HL-60/S4 treated with phorbol 12-myristate 13-acetate at 8.2 ng/mL for 4 days and 3 days (cell line): ENCODE results near the gene RNASEH2A.
"Not testable (repeated sequence)": the region's sequence is repeated elsewhere in the genome, so short reads cannot be mapped to it uniquely, and the experiment has no call there.

Experiments
- in situ Hi-C: fragments of 300-500 bp; cut with MboI; formaldehyde crosslinking; loops from 2 replicates; pipeline ENCODE4 v1.15.0; 2022; ENCODE audit warnings: low sequenced_read_pairs

RNASEH2A gene

DNA sequence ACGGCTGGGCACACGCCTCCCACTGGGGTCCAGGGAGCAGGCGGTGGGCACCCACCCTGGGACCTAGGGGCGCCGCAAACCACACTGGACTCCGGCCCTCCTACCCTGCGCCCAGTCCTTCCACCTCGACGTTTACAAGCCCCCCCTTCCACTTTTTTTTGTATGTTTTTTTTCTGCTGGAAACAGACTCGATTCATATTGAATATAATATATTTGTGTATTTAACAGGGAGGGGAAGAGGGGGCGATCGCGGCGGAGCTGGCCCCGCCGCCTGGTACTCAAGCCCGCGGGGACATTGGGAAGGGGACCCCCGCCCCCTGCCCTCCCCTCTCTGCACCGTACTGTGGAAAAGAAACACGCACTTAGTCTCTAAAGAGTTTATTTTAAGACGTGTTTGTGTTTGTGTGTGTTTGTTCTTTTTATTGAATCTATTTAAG, 13.5 kb upstream of the RNASEH2A start:
- in situ Hi-C loops, result no loop called here

DNA sequence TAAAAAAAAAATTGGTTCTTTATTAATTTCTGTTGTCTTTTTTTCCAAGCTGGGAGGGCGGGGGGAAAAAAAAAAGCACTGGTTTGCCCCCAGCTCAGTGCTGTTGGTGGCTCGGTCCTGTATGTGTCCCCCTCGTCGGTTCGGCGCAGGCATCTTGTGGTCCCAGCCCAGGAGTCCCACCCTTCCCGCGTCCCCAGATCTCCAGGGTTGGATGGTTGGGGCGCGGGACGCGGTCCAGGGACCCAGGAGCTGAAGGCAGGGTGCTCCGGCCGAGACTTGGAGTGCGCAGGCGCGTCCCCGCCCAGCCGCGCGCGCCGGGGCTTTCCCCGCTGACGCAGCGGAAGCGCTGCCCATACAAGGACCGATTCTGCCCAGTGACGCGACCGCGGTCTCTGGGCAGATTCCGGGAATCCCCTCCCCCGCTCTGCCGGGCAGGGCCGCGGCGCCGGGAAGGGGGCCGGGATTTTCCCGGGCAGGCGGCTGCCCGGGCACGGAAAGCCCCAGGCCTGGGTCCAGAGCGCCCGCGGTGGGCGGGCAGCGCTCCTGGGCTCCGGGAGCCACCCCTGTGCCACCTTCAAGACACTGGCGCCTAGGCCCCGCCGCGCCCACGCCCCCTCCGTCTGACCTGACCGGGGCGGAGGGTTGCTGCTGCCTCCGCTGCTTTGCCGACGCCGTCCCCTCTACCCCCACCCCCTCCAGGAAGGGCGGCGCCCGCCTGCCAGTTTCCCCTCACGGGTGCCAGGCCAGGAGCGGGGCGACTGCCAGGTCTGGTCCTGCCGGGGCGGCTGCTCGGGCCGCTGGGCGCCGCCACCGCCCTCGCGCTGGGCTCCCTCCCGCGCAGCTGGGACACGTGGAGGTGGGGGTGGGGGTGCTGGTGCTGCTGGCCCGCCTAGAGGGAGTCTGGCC, 12.8 kb upstream of the RNASEH2A start:
- in situ Hi-C loops, result no loop called here

DNA sequence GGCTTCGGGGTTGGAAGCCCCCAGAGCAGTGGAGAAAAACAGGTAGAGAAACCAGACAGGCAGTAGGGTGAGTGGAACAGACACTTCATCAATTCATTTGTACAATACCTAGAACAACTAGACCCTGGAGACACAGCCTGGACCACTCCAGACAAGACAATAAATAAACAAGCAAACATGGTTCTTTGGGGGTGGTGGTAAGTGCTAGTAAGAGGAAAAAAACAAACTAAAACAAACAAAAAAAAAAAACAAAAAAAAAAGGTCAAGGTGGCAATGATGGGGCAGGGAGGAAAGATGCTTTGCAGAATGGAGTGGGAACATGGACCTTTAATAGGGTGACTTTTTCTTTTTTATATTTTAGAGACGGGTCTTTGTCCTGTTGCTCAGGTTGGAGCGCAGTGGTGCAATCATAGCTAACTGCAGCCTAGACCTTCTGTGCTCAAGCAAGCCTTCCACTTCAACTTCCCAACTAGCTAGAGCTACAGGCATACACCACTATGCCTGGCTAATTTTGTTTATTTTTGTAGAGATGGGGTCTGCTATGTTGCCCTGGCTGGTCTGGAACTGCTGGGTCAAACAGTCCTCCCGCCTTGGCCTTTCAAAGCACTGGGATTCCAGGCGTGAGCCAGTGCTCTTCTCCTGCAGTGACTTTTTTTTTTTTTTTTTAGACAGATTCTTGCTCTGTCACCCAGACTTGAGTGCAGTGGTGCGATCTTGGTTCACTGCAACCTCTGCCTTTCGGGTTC, 12.0 kb upstream of the RNASEH2A start:
- in situ Hi-C loops, result no loop called here

DNA sequence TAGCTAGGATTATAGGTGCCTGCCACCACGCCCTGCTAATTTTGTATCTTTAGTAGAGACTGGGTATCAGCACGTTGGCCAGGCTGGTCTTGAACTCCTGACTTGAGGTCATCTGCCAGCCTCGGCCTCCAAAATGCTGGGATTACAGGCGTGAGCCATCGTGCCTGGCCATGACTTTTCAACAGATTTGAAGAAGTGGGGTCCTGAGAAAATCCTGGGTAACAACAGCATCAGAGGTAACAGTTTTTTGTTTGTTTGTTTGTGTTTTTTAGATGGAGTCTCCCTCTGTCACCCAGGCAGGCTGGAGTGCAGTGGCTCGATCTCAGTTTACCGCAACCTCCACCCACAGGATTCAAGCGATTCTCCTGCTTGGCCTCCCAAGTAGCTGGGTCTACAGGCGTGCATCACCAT, 11.4 kb upstream of the RNASEH2A start:
- in situ Hi-C loops, result loop anchor here (5.0 kb wide), 1 partner anchor 33 kb away; no protein-coding TSS in a partner anchor

DNA sequence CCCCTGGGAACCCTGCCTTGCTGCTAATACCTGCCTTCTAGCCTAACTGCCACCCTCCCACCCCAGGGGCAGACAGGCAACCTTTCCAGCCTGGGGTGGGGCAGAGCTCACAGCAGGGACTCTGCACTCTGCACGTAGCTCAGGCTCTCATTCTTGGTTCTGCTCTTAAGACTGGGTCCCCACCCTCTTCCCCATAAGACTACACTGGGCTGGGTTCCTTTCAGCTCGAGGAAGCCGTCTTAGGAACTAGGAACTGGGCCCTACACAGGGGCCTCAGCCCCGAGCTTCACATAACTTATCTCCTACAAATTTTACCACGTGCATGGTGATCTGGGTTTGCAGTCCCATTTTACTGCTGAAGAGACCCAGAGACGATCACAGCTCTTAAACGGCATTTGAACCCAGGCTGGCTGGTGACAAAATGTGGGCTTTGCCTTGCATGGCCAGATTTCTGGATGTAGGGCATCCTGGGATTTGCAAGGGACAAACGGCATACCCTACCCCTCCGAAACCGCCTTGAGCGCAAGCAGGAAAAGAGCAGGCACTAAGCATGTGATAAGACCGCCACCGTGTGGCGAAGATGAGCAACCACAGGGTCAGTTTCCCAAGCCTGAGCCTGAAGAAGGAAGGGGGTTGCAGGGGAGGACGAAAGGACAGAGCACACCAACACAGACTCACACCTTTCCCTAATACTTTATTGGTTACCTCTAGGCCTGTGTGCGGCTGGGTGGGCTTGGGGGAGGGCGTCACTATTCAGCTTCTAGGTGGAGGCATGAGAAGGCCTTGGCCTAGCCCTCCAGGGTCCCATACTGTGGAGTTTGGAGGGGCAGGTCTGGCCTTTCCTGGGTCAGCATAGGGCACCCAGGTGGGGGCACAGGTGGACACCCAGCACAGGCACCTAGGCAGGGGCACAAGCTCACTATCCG, 10.0 kb upstream of the RNASEH2A start:
- in situ Hi-C loops, result loop anchor here (5.0 kb wide), 1 partner anchor 34 kb away; no protein-coding TSS in a partner anchor

DNA sequence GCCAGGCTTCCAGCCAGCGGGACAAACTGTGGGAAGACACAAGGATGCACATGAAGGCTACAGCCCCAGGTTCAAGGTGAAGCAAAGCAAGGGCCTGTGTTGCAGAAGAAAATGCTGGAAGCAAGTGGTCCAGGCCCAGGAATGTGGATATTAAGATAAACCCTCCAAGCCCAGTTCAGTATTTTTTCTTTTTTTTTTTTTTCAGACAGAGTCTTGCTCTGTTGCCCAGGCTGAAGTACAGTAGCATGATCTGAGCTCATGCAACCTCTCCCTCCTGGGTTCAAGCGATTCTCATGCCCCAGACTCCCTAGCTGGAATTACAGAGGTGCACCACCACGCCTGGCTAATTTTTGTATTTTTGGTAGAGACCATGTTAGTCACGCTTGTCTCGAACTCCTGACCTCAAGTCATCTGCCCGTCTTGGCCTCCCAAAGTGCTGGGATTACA, 9.2 kb upstream of the RNASEH2A start:
- in situ Hi-C loops, result loop anchor here (5.0 kb wide), 1 partner anchor 35 kb away; no protein-coding TSS in a partner anchor

DNA sequence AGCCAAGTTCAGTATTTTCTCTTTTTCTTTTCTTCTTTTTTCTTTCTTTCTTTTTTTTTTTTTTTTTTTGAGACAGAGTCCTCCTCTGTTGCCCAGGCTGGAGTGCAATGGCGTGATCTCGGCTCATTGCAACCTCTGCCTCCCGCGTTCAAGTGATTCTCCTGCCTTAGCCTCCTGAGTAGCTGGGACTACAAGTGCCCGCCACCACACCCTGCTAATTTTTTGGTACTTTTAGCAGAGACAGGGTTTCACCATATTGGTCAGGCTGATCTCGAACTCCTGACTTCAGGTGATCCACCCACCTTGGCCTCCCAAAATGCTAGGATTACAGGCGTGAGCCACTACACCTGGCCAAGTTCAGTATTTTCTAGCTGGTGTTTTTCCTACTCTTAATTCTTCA, 8.8 kb upstream of the RNASEH2A start:
- in situ Hi-C loops, result loop anchor here (5.0 kb wide), 1 partner anchor 35 kb away; no protein-coding TSS in a partner anchor

DNA sequence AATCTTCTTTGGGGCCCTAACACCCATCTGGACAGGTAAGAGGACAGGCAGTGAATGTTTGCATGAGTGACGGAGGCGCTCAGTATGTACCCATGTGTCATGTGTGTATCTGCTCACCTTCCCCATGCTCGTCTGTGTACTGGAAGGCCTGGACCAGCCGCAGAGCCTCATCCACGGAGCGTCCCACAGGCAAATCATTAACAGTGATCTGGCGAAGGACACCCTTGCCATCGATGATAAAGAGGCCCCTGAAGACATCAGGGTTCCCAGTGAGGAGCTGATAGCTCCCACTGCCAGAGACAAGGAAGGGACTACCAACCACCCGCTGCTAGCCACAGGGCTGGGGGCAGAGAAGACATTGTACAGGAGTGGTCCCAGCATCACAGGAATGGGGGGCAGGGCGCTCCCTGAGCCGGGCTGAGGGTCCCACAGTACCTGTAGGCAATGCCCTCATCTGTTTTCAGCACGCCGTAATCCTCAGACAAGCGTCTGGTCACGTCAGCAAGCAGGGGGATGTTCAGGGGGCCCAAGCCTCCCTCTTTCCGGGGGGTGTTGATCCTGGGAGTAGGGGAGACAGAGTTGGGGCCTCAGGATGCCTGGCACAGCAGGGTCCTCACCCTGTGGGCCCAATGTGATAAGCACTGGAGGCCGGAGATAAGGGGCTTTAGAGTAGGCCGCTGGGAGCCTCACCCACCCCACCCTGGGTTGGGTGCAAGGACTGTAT, 6.5 kb upstream of the RNASEH2A start:
- in situ Hi-C loops, result loop anchor here (5.0 kb wide), 1 partner anchor 38 kb away; no protein-coding TSS in a partner anchor

DNA sequence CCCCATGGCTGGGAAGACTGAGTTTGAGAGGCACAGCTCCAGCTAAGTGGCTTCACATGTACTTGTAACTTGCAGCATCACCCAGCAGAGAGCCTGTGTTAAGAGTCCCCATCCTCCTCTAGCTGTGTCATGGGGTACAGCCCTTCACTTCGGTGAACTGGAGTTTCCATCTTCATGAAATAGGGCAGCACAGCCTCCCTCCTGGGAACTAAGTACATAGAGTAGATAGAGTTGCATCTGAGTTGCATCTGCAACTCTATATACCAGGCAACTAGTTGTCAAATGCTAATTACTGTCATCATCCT, 6.0 kb upstream of the RNASEH2A start:
- in situ Hi-C loops, result no loop called here

DNA sequence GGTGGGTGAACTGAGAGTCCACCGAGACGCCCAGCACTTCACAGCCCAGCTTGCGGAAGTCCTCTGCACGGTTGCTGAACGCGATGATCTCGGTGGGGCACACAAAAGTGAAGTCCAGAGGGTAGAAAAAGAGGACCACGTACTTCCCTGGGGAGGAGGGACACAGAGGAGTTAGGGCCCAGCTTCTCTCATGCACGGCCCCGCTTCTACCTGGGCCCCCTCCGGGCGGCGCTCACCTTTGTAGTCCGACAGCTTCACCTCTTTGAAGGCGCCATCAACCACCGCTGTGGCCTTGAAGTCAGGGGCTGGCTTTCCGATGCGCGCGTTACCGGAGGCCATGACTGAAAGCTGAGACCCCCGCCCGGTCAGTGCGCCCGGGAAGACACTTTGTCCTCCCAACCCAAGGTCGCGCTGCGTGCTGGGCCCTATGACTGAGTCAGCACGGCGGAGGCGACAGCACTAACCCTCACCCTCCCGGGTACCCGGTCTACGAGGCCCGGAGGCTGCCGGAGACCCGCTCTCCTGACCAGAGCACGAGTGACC, 5.4 kb upstream of the RNASEH2A start:
- in situ Hi-C loops, result no loop called here

DNA sequence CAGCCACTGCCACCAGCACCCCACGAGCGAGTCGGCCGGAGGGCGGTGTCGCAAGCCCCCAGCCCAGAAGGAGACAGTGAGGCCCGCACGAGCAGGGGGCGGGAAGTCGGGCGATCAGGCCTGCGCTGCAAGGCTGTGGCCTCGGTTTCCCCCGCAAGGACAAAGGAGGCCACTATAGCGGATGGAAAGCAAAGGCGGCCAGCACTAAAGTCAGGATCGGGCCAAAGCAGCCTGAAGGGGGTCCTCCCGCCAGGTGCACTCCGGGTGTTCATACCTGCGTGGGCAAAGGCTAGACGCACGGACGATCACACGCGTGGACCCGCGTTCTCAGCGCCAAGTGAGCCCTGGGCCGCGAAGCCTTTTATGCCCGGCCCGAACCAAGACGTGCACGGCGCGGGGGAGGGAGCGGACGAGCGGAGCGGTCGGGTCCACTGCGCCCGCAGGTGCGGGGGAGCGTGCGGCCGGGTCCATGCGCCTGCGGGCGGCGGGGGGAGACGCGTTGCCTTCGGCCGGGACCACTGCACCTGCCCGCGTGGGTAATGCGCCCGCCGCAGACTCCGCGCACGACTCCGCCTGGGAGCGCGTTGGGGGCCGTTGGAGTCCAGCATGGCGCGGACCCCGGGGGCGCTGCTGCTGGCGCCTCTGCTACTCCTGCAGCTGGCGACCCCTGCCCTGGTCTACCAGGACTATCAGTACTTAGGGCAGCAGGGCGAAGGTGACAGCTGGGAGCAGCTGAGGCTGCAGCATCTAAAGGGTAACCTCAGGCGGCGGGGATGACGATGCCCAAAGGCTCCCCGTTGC, 4.7 kb upstream of the RNASEH2A start, which contains the start of the genes PRDX2 and THSD8:
PRDX2 (minus strand) TSS at position 335 of the 801 bp plus-strand sequence. CDS start 539 bp downstream, outside the sequence.
THSD8 (plus strand) TSS at position 604 of the 801 bp plus-strand sequence; CDS start at position 607, 3 bp downstream.
- in situ Hi-C loops, result no loop called here

DNA sequence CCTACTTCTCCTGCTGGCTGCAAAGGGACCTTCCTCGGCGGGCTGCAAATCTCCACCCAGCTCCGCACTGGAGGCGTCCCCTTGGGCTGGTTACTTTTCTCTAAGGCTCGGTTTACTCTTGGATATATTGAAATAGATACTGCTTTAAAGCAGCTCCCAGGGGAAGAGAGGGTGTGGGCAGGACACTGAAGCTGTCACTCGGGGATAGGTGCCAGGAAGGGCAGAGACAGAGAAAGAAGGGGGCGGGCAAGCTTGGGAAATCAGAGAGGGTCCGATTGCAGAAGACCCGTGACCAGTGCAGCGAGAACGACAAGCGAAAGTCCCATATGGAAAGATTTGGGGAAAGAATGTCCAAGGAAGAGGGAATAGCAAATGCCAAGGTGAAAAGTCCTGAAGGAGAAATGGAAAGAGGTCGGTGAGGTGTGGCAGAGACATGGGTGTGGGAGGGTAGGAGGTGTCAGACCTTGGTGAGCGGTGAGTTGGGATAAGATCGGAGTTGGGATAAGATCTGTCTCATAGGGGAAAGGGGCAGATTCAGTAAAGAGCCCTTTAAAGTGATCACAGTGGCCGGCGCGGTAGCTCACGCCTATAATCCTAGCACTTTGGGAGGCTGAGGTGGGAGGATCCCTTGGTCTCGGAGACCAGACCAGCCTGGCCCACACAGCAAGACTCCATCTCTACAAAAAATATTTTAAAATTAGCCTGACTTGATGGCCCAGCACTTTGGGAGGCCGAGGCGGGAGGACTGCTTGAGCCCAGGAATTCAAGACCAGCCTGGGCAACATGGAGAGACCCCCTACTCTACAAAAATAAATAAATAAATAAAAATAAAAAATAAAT, 3.9 kb upstream of the RNASEH2A start:
- in situ Hi-C loops, result no loop called here

DNA sequence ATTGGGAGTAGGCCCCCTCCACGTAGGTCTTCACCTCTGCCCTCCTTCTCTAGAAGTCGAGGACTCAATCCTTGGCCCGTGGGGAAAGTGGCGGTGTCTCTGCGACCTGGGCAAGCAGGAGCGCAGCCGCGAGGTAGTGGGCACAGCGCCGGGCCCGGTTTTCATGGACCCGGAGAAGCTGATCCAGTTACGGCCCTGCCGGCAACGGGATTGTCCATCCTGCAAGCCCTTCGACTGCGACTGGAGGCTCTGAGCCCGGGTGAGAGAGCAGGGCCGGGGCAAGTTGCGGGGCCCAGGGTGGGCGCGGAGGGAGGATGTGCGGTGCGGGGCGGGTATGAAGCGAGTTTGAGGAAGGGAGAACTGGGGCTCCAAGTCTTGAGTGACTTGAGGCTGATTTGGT, 2.3 kb upstream of the RNASEH2A start:
- in situ Hi-C loops, result no loop called here

DNA sequence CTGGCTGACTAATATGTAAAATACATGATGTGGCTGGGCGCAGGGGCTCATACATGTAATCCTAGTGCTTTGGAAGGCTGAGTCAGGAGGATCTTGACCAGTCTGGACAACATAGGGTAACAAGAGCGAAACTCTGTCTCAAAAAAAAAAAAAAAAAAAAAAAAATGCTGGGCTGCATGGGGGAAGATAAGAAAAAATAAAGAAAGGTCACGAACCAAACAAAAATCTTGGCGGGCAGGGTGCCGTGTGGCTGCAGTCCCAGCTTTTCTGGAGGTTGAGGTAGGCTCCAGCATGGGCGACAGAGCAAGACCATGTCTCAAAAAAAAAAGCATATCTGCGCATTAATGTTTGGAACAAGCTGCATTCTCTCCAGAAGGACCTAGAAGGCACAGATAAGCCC, 8.7 kb downstream of the RNASEH2A start:
- in situ Hi-C loops, result no loop called here

DNA sequence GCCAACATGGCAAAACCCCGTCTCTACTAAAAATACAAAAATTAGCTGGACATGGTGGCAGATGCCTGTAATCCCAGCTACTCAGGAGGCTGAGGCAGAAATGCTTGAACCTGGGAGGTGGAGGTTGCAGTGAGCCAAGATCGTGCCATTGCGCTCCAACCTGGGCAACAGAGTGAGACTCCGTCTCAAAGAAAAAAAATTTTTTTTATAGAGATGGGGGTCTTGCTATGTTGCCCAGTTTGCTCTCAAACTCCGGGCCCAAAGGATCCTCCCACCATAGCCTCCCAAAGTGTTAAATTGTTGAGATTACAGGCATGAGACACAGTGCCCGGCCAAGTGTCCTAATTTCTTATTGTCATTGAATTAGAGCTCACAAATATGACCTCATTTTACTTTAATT, 10.8 kb downstream of the RNASEH2A start:
- in situ Hi-C loops, result not testable (repeated sequence)

DNA sequence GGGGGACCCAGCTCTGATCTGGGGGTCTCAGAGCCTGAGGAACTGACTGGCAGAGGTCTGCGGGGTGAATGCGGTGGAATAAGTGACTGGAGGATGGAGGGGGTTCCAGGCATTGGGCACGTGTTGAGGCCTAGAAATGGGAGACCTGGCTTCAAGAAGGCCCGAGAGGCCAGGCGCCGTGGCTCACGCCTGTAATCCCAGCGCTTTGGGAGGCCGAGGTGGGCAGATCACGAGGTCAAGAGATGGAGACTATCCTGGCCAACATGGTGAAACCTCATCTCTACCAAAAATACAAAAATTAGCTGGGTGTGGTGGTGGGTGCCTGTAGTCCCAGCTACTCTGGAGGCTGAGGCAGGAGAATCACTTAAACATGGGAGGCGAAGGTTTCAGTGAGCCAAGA, 11.4 kb downstream of the RNASEH2A start:
- in situ Hi-C loops, result not testable (repeated sequence)

DNA sequence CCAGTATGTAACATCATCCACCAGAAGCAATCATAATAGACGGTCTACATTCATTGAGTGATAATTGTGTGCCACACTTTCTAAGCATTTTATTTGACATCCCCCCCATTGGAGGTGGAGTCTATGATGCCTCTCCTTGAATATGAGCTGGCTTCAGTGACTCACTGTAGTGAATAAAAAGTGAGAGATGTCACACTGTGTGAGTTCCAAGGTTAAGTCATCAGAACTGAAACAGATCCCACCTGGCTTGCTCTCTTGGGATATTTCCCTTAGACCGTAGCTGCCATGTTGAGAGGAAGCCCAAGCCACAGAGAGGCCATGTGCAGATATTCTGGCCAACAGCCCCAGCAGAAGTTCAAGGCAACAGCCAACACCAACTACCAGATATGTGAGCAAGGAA, 15.4 kb downstream of the RNASEH2A start:
- in situ Hi-C loops, result no loop called here
